GM19324 (cell line): ENCODE measurements around the gene LSAMP.

Experiments used
- ATAC-seq: cut with Tn5 transposase; IDR thresholded peaks from one replicate; pipeline ENCODE4 v1.9.1; 2021; ENCODE audit warnings: mild to moderate bottlenecking, moderate library complexity; ENCODE audit not compliant: unreplicated experiment, low FRiP score

Gene LSAMP

GRCh38 chr3:116188231-116188785 lies 257.0 kb downstream of the LSAMP start:
- no peak for ATAC-seq

- no peak for ATAC-seq
Observed at GRCh38 chr3:116186049-116186448, 259.2 kb downstream of the LSAMP start.

- no peak for ATAC-seq
Observed at GRCh38 chr3:116181159-116181558, 264.1 kb downstream of the LSAMP start.

- ATAC-seq: no peak
Observed at GRCh38 chr3:116179091-116179490, 266.2 kb downstream of the LSAMP start.

GRCh38 chr3:116176974-116177555 lies 268.2 kb downstream of the LSAMP start:
- no peak for ATAC-seq

- no peak for ATAC-seq
Observed at GRCh38 chr3:116166121-116166520, 279.2 kb downstream of the LSAMP start.

- no peak for ATAC-seq
Observed at GRCh38 chr3:116165641-116166040, 279.6 kb downstream of the LSAMP start.

GRCh38 chr3:116165135-116165534 lies 280.2 kb downstream of the LSAMP start:
- no peak for ATAC-seq

GRCh38 chr3:116164039-116164438 lies 281.2 kb downstream of the LSAMP start:
- ATAC-seq: no peak

GRCh38 chr3:116161575-116162525 lies 283.4 kb downstream of the LSAMP start:
- no peak for ATAC-seq

- no peak for ATAC-seq
Observed at GRCh38 chr3:116160594-116160993, 284.7 kb downstream of the LSAMP start.

GRCh38 chr3:116155841-116156240 lies 289.4 kb downstream of the LSAMP start:
- no peak for ATAC-seq

GRCh38 chr3:116154389-116154788 lies 290.9 kb downstream of the LSAMP start:
- no peak for ATAC-seq

GRCh38 chr3:116153174-116153573 lies 292.1 kb downstream of the LSAMP start:
- ATAC-seq: no peak

- no peak for ATAC-seq
Observed at GRCh38 chr3:116150655-116151167, 294.6 kb downstream of the LSAMP start.

- no peak for ATAC-seq
Observed at GRCh38 chr3:116148881-116149851, 296.1 kb downstream of the LSAMP start.

- no peak for ATAC-seq
Observed at GRCh38 chr3:116145613-116146012, 299.7 kb downstream of the LSAMP start.

GRCh38 chr3:116141724-116142123 lies 303.6 kb downstream of the LSAMP start:
- no peak for ATAC-seq

GRCh38 chr3:116140100-116140689 lies 305.1 kb downstream of the LSAMP start:
- ATAC-seq: no peak

- ATAC-seq: no peak
Observed at GRCh38 chr3:116139641-116140040, 305.6 kb downstream of the LSAMP start.
